Measurements from ENCODE around the gene FBXW8. TPM values are rescaled to one million over a fixed set of nuclear protein-coding genes. Genes with fewer than 3 reads are reported as not detected.

FBXW8 gene
- total RNA-seq, 1 experiment from 2014 or later, result 15.3 TPM

- DNase-seq, result no peak
These were observed 67.0 kb downstream of the FBXW8 start for GRCh38 chr12:116977465-116978380.

More at GRCh38 chr12:116977465-116978380, 67.0 kb downstream of the FBXW8 start:
- no peaks in the 10 kb centered on the region for H3K79me1 ChIP-seq (ENCODE audit: insufficient read depth, low read depth, low read length, poor library complexity, severe bottlenecking)
- H2AK5ac ChIP-seq (ENCODE audit: insufficient read length, low read length), result no peak overlapping the region
- H3K36me3 Mint-ChIP-seq (ENCODE audit: insufficient read depth in 1 of 3, low read depth in 3 of 3), result peaks cover 7 to 12% (median 10%) of the 10 kb centered on the region in 3 experiments
- H2BK5ac ChIP-seq (ENCODE audit: insufficient read length, low read length), result no peak overlapping the region
- H3K4me1 ChIP-seq (ENCODE audit: insufficient read depth, low read length), result no peaks in the 10 kb centered on the region; the same call in 1 of the 2 replicates
- H3K9me3 ChIP-seq (ENCODE audit: control insufficient read depth, low read depth, low read length), result no peaks in the 10 kb centered on the region
- no peak overlapping the region for H3K56ac ChIP-seq (ENCODE audit: insufficient read length, low read depth, low read length)
- no peak overlapping the region for H3K18ac ChIP-seq (ENCODE audit: insufficient read length, low read depth, low read length)
- H4K8ac ChIP-seq (replicated peaks; ENCODE audit: insufficient read length, low read depth, low read length), result no peak overlapping the region
- no peak overlapping the region for H3K23ac ChIP-seq (ENCODE audit: insufficient read length, low read depth, low read length)
- H3K27ac Mint-ChIP-seq, result peak overlapping the region; percentile 8 to 59 (median 17); a peak in 2 of 7 replicates
- H3K14ac ChIP-seq (ENCODE audit: insufficient read depth, low read length), result no peak overlapping the region
- H3K27me3 Mint-ChIP-seq (ENCODE audit: low read depth), result no peaks in the 10 kb centered on the region
- no peak overlapping the region for H2BK20ac ChIP-seq (ENCODE audit: low read depth, low read length, poor library complexity, severe bottlenecking)
- no peaks in the 10 kb centered on the region for H4K20me1 ChIP-seq (ENCODE audit: control insufficient read depth, insufficient read depth, insufficient read length)
- H3K4me3 Mint-ChIP-seq, result no peak overlapping the region
- WGBS (ENCODE audit: extremely low coverage, insufficient read length, low lambda C conversion rate), result no CpG with 5 or more reads among the region's 13 CpGs
- H3K79me2 ChIP-seq (ENCODE audit: insufficient read depth, low read length), result no peaks in the 10 kb centered on the region
- H3K4me1 Mint-ChIP-seq, result peaks cover 23 to 27% of the 10 kb centered on the region in 2 experiments
- H2AFZ ChIP-seq (ENCODE audit: low read length), result no peak overlapping the region
- TF ChIP-seq CTCF (conservative IDR thresholded peaks at IDR 0.05), result no peak
- H3K4me2 ChIP-seq (ENCODE audit: insufficient read depth, insufficient read length, low read length), result no peak overlapping the region
- no peak overlapping the region for H2BK12ac ChIP-seq (ENCODE audit: insufficient read length, low read depth, low read length)
- H3T11ph ChIP-seq (ENCODE audit: low read length), result no peak overlapping the region
- H2BK120ac ChIP-seq (ENCODE audit: low read depth, low read length, poor library complexity, severe bottlenecking), result no peak overlapping the region
- H4K5ac ChIP-seq (ENCODE audit: insufficient read length, low read depth, low read length), result no peak overlapping the region
- no peak overlapping the region for H3K27ac ChIP-seq (ENCODE audit: insufficient read length, low read depth, low read length)
- H3K4ac ChIP-seq (ENCODE audit: low read depth, low read length), result no peak overlapping the region
- no peaks in the 10 kb centered on the region for H3K27me3 ChIP-seq (ENCODE audit: insufficient read depth, low read length)
- no peak overlapping the region for H3K9ac ChIP-seq (ENCODE audit: extremely low read depth, insufficient read length, low read length)
- no peak overlapping the region for H4K91ac ChIP-seq (ENCODE audit: insufficient read length, low read depth, low read length)
- no peaks in the 10 kb centered on the region for H3K23me2 ChIP-seq (ENCODE audit: insufficient read length, low read depth, low read length, poor library complexity, severe bottlenecking)
- H2BK15ac ChIP-seq (ENCODE audit: low read depth, low read length), result no peak overlapping the region
- H3K9me3 Mint-ChIP-seq, result no peaks in the 10 kb centered on the region
